Stimulated activated CD8-positive, alpha-beta memory T cell treated with anti-CD3 and anti-CD28 coated beads, Interleukin-2, amount 100 ng/mL, for 48 hours (primary cell): ENCODE results near the gene ADTRP.
"Not testable (repeated sequence)": the region's sequence is repeated elsewhere in the genome, so short reads cannot be mapped to it uniquely, and the experiment has no call there.

Source experiments
- DNase-seq, 2 donors: peaks; one replicate each; pipeline ENCODE4 v3.0.0-alpha.2; 2020; ENCODE audit warnings: low read depth in 2 of 2

ADTRP gene

DNA sequence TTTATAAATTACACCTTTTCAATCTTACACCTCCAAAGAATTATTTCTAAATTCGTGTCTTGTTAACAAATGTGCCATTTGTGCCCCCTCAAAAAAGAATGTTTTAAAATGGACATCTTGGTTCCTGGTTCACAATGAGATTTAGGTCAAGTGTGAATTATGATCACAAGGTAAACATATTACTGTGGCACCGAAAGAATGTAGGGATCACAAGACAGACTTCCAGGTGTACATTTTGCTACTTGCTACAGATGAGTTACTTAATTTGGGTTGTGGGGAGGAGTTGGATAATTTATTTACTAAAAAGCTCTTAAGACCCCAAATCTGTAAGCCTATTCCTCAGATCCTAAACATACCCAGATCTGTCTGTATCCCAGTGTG lies 25.0 kb upstream of the ADTRP start:
- DNase-seq, result no peak

DNA sequence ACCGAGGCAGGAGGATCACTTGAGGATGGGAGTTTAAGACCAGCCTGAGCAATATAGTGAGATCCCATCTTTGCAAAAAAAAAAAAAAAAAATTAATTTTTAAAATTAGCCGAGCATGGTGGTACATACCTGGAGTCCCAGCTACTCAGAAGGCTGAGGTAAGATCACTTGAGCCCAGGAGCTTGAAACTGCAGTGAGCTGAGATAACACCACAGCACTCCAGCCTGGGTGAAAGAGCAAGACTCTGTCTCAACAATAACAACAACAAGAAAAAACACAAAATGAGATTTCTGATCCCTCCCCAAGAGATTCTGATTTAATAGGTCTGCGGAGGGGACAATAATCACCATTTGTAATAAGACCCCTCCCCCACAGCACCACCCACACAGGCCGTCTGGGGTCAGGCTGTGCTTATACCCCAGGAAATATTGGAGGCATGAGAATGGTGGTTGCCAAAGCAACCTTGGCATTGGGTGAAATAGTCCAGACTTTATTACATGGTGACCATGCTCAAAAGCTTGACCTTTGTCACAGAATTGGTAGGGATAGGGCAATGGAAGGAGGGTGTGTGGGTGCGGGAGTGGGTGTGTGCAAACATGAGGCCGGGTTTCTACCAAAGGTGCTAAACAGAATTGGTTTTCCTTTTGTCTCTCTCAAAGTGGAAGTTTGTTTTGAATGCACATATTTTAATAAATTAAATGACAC lies 24.4 kb upstream of the ADTRP start:
- no peak for DNase-seq

DNA sequence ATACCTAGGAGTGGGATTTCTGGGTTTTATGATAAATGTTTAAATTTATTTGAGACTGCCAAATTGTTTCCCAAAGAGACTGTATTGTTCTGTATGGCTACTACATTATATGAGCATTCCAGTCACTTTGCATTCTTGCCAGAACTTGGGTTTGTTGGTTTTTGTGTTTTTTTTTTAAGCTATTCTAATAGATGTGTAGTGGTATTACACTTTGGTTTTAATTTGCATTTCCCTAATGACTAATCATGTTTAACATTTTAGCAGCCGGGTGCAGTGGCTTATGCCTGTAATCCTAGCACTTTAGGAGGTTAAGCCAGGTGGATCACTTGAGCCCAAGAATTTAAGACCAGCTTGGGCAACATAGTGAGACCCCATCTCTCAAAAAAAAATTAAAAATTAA lies 21.9 kb upstream of the ADTRP start:
- not testable (repeated sequence) for DNase-seq

GRCh38 chr6:11798538-11798937 lies 19.9 kb upstream of the ADTRP start:
- DNase-seq, result no peak

GRCh38 chr6:11798096-11798495 lies 19.5 kb upstream of the ADTRP start:
- DNase-seq, result no peak

GRCh38 chr6:11796829-11797228 lies 18.2 kb upstream of the ADTRP start:
- DNase-seq, result no peak

- no peak for DNase-seq
Measured at GRCh38 chr6:11795403-11795802, 16.8 kb upstream of the ADTRP start.

GRCh38 chr6:11793277-11793676 lies 14.7 kb upstream of the ADTRP start:
- no peak for DNase-seq

DNA sequence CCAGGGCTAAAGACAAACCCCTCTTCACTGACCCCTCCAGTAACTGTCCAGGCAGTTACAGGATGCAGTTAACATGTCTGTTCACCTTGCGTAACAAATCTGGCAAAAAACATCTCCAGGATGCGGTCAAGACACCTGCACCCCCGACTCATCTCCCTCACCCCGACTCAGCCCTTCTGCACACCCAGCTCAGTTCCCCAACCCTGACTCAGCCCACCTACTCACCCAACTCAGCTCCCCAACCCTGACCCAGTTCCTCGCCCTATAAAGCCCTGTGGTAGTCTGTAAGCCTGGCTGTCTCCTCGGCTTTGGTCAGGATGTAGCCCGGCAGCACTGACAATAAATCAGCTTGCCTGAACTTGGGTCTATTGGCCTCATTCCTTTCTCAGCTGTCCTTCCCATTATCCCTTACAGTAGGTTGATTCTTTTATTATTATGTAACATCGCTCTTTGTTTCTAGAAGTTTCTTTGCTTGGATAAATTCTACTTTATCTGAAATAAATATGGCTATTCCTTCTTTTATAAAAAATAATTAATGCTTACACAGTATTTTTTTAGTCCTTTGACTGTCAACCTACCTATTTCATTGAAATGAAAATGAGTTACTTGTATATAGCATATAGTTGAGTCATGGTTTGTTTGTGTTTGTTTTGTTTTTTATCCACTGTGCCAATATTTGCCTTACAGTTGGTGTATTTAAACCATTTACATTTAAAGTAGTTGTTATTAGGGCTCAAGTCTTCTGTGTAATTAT lies 12.9 kb upstream of the ADTRP start:
- no peak for DNase-seq

GRCh38 chr6:11789744-11790143 lies 11.1 kb upstream of the ADTRP start:
- no peak for DNase-seq

DNA sequence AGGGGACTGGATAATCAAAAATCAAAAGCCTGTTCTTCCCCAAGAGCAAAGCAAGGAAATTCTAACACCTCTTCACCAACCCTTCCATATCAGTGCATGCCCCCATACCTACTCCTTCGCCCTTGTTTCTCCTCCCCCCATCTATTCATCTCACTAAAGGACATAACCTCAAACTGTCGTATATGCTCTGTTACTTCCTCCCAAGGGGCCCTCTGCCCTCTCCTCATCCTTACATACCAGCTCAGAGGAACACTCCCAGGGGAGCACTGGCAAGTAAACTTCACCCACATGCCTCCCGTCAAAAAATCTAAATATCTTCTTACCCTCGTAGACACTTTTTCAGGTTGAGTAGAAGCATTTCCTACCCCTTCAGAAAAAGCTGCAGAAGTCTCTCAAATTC lies 9.4 kb upstream of the ADTRP start:
- DNase-seq, result no peak

DNA sequence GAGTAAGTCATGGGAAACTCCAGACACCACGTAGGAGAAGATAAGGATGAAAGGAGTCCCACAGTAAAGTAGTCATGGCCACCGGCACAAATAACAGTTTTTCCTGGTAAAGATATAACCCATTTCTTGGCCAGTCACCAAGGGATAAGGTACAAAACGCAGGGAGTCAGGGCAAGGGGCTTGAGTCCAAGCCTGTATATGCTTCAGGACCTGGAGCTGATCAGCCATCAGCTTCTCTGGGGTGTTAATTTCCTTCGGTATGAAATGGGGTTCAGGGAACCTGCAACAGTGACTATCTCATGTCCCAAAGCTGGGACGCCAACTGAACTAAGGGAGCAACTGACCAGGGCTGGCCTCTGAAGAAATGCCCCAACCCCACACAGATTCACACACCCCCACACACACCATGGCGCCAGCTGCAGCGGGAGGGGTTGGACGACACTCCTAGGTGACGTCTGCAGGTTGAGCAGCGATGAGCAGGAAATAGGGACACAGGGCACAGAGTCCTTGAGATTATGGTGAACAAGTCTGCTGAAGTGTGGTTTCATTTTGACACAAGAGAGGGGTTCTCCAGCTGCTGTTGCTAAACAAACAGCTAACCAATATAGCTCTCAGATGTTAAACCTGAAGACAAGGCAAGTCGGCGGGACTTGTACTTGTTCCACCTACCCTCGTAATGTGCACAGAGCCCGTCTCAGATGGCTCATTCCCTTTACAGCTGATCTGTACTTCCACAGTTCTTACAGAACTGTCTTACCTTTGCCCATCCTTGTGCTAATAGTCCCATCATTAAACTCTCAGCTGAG lies 7.4 kb upstream of the ADTRP start:
- no peak for DNase-seq

DNA sequence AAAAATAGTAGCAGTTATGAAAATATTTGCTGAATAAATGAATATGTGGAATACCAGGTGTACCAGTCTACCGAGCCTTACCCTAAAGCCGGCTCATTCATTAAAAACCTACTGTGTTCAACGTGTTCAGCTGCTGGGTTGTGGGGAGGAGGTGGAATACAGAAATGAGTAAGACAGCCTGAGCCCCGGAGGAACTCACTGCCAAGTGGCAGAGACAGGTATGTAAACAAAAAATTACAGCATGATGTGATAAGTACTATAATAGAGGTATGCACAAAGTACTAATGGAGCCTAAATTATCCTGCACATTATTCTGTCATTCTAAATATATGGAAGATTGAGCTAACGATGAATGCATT lies 6.8 kb upstream of the ADTRP start:
- DNase-seq, result no peak

DNA sequence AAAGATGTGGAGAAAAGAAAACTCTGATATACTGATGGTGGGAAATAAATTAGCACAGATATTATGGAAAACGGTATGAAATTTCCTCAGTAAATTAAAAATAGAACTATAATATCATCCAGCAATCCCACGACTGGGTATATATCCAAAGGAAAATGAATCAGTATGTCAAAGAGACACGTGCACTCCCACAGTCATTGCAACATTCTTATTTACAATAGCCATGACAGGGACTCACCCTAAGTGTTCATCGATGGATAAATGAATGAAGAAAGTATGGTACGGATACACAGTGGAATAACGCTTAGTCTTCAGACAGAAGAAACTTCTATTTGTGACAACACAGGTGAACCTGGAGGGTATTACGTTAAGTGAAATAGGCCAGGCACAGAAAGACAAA lies 5.7 kb upstream of the ADTRP start:
- no peak for DNase-seq

- DNase-seq, result no peak
Measured at GRCh38 chr6:11783524-11784064, 5.0 kb upstream of the ADTRP start.

- no peak for DNase-seq
Measured at GRCh38 chr6:11782524-11782923, 3.9 kb upstream of the ADTRP start.

DNA sequence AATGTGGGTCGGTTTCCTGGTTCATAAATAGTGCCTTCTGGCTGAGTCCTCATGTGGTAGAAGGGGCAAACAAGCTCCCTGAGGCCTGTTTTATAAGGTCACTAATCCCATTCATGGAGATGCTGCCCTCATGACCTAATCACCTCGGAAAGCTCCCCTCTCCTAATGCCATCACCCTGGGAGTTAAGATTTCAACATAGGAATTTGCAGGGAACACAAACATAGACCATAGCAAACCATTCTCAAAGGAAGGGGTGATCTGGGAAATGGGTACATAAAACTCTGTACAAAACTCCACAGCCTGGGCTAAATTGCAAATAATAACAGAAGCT lies 1.5 kb upstream of the ADTRP start:
- no peak for DNase-seq

GRCh38 chr6:11779329-11780096 lies 910 bp upstream of the ADTRP start:
- no peak for DNase-seq

DNA sequence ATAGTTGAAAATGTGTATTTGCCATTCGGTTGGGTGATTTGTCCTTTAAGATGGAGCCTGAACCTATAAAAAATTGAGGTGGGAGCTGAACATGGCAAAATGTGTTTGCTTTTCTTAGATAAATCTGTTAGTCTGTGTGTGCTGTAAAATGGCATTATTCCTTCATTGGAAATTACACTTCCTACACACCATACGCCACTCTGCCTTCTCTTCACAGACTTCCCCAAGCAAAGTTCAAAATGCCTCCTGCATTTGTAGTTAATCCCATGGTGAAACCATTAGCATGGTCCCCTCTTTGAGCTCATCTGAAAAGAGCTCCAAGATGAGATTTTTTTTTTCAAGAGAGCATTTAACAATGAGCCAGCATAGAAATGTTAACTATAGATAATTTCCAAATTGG lies 567 bp downstream of the ADTRP start:
- no peak for DNase-seq

DNA sequence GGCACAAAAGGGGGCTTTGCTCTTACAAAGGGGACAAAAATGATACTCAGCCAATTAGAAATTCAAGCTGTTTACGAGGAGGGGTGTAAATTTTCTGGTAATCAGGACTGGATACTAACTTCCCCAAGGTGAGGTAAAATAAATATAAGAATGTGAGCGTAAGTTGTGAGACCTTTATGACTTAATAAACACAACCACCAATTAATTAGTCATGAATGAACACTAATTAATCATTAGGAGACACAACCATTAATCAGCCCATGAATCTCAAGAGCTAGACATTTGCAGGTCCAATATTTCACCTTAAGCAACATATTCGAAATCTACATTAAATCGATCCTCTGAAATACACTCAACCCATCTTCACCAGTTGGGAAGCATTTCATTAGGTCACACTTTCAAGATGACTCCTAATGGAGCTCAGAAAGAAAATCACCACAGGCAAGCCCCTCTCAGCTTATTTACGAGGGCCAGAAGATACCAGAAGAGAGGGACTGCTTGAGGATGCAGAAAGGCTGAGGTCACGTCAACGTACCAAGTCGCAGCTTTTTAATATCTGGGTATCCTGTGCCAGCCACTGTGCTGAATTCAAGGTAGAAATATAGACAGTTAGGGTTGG lies 2.7 kb downstream of the ADTRP start:
- DNase-seq, result no peak

- no peak for DNase-seq
Measured at GRCh38 chr6:11774426-11774825, 4.2 kb downstream of the ADTRP start.

- DNase-seq, result no peak
Measured at GRCh38 chr6:11773581-11773980, 5.0 kb downstream of the ADTRP start.
